Measurements from ENCODE around the gene NOP14. TPM values are rescaled to one million over a fixed set of nuclear protein-coding genes. Genes with fewer than 3 reads are reported as not detected.

The NOP14 gene
- total and polyA plus RNA-seq, 2 of the 8 experiments (the other 6 are each of a cell fraction or from before 2014, with no cell fraction given) = 8.6 to 45.3 TPM

DNA sequence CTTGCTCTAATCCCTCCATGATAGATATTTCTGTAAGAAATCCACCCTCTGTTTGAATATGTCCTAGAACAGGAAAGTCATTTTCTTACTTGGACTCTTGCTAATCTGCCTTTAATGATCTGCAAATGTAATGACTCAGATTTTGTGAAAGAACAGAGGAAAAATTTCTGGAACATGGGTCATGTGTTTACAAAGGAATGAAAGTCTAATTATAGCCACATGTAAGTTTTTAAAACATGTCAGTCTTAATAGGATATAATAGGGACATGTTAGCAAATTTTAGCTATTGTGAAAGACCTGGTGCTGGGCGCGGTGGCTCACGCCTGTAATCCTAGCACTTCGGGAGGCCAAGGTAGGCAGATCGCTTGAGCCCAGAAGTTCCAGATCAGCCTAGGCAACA, 47.8 kb upstream of the NOP14 start:
- no peak overlapping the region for H3K4ac ChIP-seq (replicated peaks; ENCODE audit: insufficient read length, low read depth, low read length)
- H2BK5ac ChIP-seq (ENCODE audit: low read depth, low read length) = no peak overlapping the region
- H2AFZ ChIP-seq (ENCODE audit: low read length) = no peak overlapping the region
- no peak for FAIRE-seq
- H4K20me1 ChIP-seq (replicated peaks in 1 of 2; ENCODE audit: control insufficient read depth in 1 of 2, insufficient read depth in 2 of 2, low read length in 2 of 2) = no peaks in the 10 kb centered on the region
- H2AK5ac ChIP-seq (ENCODE audit: low read depth, low read length) = no peak overlapping the region
- no peak overlapping the region for H3K9ac ChIP-seq (replicated peaks in 1 of 4; ENCODE audit: extremely low read depth in 1 of 4, low read depth in 3 of 4, low read length in 3 of 4)
- H2BK120ac ChIP-seq (replicated peaks; ENCODE audit: low read depth, low read length) = no peak overlapping the region
- ChIA-PET POLR2A (ENCODE audit: partially characterized antibody) (no interaction called here), CTCF (ENCODE audit: partially characterized antibody) (interaction anchor here (7.4 kb wide), 1 partner anchor 27 kb away, joined by 89 read pairs; no protein-coding TSS in a partner anchor)
- H3K23me2 ChIP-seq (ENCODE audit: low read depth, low read length) = no peaks in the 10 kb centered on the region
- no peaks in the 10 kb centered on the region for H3K4me1 ChIP-seq (replicated peaks in 1 of 4; ENCODE audit: control insufficient read depth in 3 of 4, insufficient read depth in 4 of 4, low read length in 3 of 4)
- no peak overlapping the region for H4K5ac ChIP-seq (ENCODE audit: insufficient read length, low read depth, low read length)
- H4K8ac ChIP-seq (ENCODE audit: extremely low read depth, insufficient read depth, low read length) = no peak overlapping the region
- H3K36me3 ChIP-seq (ENCODE audit: control insufficient read depth in 2 of 4, insufficient read depth in 4 of 4, low read length in 3 of 4) = no peaks in the 10 kb centered on the region
- 94% methylated on average over 5 of the region's 5 CpGs; no CpG with 5 or more reads in 1 of the 2 experiments for WGBS, 2 experiments (ENCODE audit: extremely low coverage in 1 of 2, insufficient coverage in 1 of 2, insufficient read length in 1 of 2, insufficient replicate concordance in 2 of 2, low coverage in 1 of 2, low lambda C conversion rate in 2 of 2, missing lambda C conversion rate in 1 of 2)
- H3K79me1 ChIP-seq (ENCODE audit: low read depth, low read length) = no peaks in the 10 kb centered on the region
- no peak overlapping the region for H3K4me3 ChIP-seq (ENCODE audit: extremely low read depth in 1 of 4, insufficient read depth in 2 of 4, low read depth in 3 of 4, low read length in 4 of 4)
- no peak for DNase-seq (ENCODE audit: low read depth in 1 of 2, low spot score in 2 of 2)
- no peak overlapping the region for H3K14ac ChIP-seq (ENCODE audit: insufficient read length)
- no peaks in the 10 kb centered on the region for H3K9me3 ChIP-seq (ENCODE audit: insufficient read depth in 2 of 2, low read depth in 1 of 2, low read length in 1 of 2)
- no peak overlapping the region for H3K27ac ChIP-seq (ENCODE audit: low read depth, low read length)
- no peak overlapping the region for H4K91ac ChIP-seq (replicated peaks; ENCODE audit: insufficient read length, low read length)
- H3K79me2 ChIP-seq (ENCODE audit: control insufficient read depth in 1 of 2, insufficient read depth in 2 of 2, low read length in 2 of 2) = no peaks in the 10 kb centered on the region
- H3K27me3 ChIP-seq (replicated peaks in 1 of 4; ENCODE audit: control insufficient read depth in 3 of 4, extremely low read depth in 1 of 4, insufficient read depth in 3 of 4, low read length in 3 of 4) = no peaks in the 10 kb centered on the region
- H3K4me2 ChIP-seq (ENCODE audit: insufficient read depth in 1 of 2, low read depth in 2 of 2, low read length in 2 of 2) = no peak overlapping the region
- H3K23ac ChIP-seq (ENCODE audit: insufficient read length) = no peak overlapping the region
- no peak overlapping the region for H2BK15ac ChIP-seq (ENCODE audit: low read length)
- H2BK12ac ChIP-seq (ENCODE audit: low read depth, low read length) = no peak overlapping the region
- no peak overlapping the region for H3K18ac ChIP-seq (ENCODE audit: extremely low read depth, low read length)
- H3K56ac ChIP-seq (replicated peaks; ENCODE audit: insufficient read length, low read depth, low read length) = no peak overlapping the region
- H2BK20ac ChIP-seq (ENCODE audit: low read length) = no peak overlapping the region
- TF ChIP-seq SUZ12 (IDR thresholded peaks at IDR 0.05; ENCODE audit: low read length) (no peak), CBX8 (IDR thresholded peaks at IDR 0.05; ENCODE audit: borderline replicate concordance, low read depth, low read length) (no peak), EZH2 (IDR thresholded peaks at IDR 0.05; ENCODE audit: low read depth, low read length, severe bottlenecking) (no peak), KDM5A (IDR thresholded peaks at IDR 0.05; ENCODE audit: low read length) (no peak), RAD21 (IDR thresholded peaks at IDR 0.05 in 1 of 2, conservative IDR thresholded peaks at IDR 0.05 in 1 of 2; ENCODE audit: low read depth in 2 of 2, low read length in 2 of 2) (no peak), CEBPB (IDR thresholded peaks at IDR 0.05; ENCODE audit: low read depth, low read length) (no peak), EP300 (IDR thresholded peaks at IDR 0.05; ENCODE audit: borderline replicate concordance in 1 of 2, low read depth in 2 of 2, low read length in 2 of 2) (no peak), ZNF274 (IDR thresholded peaks at IDR 0.05; ENCODE audit: borderline replicate concordance, extremely low read depth, low read length) (no peak), POLR2AphosphoS5 (IDR thresholded peaks at IDR 0.05; ENCODE audit: low read depth, low read length) (no peak), GABPA (IDR thresholded peaks at IDR 0.05; ENCODE audit: borderline replicate concordance, insufficient read depth, low read length) (no peak), SIRT6 (IDR thresholded peaks at IDR 0.05; ENCODE audit: low read length) (no peak)
- TF ChIP-seq, protein P1, sequence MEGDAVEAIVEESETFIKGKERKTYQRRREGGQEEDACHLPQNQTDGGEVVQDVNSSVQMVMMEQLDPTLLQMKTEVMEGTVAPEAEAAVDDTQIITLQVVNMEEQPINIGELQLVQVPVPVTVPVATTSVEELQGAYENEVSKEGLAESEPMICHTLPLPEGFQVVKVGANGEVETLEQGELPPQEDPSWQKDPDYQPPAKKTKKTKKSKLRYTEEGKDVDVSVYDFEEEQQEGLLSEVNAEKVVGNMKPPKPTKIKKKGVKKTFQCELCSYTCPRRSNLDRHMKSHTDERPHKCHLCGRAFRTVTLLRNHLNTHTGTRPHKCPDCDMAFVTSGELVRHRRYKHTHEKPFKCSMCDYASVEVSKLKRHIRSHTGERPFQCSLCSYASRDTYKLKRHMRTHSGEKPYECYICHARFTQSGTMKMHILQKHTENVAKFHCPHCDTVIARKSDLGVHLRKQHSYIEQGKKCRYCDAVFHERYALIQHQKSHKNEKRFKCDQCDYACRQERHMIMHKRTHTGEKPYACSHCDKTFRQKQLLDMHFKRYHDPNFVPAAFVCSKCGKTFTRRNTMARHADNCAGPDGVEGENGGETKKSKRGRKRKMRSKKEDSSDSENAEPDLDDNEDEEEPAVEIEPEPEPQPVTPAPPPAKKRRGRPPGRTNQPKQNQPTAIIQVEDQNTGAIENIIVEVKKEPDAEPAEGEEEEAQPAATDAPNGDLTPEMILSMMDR (IDR thresholded peaks at IDR 0.05; ENCODE audit: control extremely low read depth in 1 of 3, insufficient read depth in 1 of 3, low read depth in 1 of 3, low read length in 3 of 3) = no peak
